ENCODE results near the gene GPR26.

GPR26 gene, protein sequence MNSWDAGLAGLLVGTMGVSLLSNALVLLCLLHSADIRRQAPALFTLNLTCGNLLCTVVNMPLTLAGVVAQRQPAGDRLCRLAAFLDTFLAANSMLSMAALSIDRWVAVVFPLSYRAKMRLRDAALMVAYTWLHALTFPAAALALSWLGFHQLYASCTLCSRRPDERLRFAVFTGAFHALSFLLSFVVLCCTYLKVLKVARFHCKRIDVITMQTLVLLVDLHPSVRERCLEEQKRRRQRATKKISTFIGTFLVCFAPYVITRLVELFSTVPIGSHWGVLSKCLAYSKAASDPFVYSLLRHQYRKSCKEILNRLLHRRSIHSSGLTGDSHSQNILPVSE

DNA sequence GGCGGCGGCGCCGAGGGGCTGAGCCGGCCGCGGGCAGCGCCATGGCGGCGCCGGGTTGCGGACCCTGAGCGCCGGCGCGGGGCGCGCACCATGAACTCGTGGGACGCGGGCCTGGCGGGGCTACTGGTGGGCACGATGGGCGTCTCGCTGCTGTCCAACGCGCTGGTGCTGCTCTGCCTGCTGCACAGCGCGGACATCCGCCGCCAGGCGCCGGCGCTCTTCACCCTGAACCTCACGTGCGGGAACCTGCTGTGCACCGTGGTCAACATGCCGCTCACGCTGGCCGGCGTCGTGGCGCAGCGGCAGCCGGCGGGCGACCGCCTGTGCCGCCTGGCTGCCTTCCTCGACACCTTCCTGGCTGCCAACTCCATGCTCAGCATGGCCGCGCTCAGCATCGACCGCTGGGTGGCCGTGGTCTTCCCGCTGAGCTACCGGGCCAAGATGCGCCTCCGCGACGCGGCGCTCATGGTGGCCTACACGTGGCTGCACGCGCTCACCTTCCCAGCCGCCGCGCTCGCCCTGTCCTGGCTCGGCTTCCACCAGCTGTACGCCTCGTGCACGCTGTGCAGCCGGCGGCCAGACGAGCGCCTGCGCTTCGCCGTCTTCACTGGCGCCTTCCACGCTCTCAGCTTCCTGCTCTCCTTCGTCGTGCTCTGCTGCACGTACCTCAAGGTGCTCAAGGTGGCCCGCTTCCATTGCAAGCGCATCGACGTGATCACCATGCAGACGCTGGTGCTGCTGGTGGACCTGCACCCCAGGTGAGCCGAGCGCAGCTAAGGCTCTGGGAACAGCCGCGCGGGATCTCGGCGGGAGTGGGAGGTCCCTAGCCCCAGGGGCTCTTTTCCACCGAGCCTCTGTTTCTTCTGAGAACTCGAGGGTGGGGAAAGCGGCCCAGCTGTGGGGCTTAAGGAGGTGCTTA, at the start of gene GPR26:
Gene GPR26 (plus strand): TSS at position 38 of the 919 bp plus-strand sequence. CDS start 53 bp downstream, at position 91.
- no peak for DNase-seq

DNA sequence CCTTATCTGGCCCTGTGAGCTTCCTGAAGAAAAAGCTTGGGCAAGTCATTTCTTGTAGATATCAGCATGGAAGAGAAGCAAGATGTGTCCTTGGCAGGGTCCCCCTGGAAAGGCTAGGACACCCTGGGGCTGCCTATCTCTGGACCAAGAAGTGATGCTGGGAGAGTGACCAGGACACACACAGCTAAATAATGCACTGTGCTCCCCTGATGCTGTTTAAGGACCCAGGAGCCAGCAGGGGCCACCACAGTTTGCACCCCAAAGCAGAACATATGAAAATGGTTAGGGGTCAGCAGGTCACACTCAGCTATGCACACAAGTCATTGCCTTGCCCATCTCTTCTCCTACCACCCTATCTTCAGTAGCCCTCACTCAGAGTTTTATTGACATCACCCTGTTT, 47.9 kb upstream of the GPR26 start:
- DNase-seq, result no peak

DNA sequence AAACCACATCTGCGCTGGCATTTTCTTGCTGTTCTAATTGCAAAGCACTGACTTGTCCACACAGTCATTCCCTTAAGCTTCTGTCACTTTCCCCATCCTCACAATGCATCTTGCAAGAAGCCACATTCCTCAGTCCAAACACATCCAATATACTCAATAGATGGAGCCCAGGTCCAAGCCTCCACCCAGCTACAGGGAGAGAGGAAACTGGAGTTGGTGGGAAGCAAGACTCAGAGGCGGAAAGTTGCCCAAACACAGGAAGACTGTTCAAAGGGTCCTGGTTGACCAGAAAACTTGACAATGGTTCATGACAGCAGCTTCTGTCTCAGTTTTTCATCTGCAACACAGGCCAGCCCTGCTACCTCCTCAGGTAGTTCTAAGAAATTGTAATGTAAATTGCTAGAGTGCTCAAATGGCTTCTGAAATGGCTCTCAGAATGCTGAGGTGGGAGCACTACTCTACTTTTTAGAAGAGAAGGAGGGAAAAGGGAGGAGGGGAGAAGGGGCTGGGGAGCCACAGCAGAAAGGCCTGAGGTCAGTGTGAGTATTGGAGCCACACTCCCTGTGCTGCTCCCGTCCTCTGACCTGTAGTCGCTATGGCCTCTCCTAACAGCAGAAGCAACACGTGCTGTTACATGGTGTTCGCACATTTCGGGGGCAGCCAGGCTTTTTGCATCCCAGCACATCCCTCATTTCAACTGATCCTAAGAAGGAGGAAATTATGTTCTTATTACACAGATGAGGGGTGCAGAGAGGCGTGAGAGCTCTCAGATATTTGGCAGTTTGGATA, 46.9 kb upstream of the GPR26 start:
- DNase-seq, result no peak

DNA sequence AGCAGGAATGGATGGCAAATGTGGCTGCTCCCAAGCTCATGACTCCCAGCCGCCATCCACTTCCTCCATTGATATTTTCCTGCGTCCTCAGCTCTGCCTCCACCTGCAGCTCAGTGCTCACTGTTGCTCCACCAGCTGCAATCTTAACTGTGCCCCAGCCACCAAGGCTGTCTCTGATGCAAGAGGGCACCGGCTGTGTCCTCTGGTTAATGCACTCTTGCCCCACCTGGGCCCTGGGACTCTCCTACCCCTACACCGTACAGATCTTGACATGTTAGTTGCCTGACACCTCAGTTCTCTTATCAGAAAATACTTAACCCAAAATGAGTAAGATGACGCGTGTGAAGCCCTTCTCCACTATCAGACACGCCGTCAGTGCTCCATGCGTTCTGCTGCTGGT, 45.5 kb upstream of the GPR26 start:
- DNase-seq, result no peak

DNA sequence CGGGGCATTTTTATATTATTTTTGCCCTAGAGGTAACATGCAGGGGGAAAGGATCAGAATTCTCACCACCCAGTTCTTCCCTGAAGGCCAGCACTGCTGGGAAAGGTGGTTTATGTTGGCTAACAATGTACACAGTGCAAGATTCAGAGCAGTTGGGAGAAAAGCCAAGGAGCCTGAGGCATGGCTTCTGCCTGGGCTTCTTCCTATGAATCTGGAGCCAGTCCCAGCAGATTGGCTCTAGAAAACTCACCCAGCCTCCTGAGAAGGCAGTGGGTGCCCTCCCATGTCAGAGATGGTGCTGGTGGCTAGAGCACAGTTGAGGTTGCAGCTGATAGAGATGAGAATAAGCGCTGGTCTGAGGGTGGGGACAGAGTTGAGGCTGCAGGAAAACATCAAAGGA, 44.7 kb upstream of the GPR26 start:
- DNase-seq, result no peak

DNA sequence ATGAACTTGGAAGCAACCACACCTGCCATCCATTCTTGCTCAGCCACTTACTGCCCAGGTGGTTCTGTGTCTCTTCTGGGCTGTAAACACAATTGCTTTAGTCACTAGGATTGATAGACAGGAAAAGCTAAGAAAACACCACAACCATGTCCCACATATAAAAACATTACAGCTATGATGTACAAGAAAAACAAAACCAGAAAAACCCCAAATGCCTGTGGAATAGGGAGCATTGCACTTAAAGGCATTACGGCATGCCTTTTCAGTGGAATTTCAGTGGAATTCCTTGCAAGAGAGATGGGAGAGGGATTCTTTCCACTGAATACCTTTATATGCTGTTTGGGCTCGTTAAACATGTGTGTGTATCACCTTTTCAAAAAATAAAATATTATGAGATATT, 44.2 kb upstream of the GPR26 start:
- DNase-seq, result no peak

DNA sequence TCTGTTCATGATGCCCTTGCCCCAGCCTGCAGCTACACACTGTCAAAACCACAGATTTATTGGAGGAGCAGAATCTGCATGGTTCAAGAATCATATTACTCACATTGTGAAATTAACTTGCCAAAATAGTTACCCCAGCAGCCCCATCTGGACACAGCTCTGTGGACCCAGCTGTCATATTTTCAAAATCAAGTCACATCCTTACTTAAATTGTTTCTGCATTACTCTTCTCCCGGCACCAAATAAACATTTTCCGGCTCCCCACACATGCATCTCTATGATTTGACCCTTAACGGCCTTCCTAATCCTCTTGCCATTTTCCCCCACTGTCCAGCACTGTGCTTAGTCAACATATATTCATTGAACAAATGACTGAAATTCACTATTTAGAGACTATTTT, 43.8 kb upstream of the GPR26 start:
- no peak for DNase-seq

DNA sequence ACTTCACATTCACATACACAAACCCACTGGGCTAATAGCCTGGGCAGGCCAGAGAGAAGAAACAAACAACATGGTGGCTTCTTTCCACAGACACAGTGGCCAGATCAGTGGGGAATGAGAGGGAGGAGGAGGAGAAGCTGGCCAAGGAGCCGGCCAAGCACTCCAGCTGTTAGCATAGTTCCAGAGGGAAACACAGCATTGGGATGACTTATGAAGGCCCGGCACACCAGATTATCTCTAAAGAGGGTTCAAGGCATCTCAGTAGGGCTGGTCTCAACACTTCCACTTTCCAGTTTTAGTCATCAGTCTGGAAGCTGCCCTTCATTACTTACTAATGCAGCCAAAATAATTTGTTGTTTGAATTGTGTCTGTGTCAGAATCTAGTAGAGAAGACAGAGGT, 42.1 kb upstream of the GPR26 start:
- DNase-seq, result no peak

DNA sequence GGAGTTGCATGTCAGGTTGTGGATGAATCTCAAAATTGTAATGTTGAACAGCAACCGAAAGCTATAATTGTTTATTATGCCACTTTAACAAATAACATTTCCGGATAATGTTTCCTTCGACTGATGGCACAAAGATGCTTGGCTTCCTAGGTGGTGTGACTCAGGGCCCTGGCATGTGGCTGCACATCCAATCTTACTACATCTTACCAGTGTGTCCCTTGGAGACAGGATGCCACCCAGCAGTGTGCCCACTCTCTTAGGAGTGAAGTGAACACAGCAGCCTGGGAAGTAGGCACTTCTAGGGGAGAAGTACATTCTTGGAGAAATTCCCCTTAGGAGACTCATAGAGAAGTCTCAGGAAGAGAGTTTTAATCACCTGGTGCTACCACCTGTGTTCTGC, 33.0 kb upstream of the GPR26 start:
- no peak for DNase-seq

DNA sequence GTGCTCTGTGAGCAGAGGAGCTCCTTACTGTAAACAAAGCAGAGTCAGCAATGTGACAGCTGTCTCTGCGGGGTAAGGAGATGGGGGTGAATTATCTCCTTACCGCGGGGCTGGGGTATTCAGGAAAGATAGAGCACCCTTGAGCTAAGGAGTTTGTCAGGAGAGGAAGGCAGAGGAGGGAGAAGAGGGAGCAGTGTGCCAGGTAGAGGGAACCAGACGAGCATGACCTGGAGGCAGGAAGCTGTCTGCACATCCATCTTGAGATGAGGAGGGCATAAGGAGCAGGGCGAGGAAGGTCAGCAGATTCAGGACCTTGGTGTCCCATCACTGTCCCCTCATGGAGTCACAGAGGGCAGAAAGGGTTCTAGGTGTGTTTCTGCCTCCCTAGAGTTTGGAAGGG, 32.5 kb upstream of the GPR26 start:
- DNase-seq, result no peak

DNA sequence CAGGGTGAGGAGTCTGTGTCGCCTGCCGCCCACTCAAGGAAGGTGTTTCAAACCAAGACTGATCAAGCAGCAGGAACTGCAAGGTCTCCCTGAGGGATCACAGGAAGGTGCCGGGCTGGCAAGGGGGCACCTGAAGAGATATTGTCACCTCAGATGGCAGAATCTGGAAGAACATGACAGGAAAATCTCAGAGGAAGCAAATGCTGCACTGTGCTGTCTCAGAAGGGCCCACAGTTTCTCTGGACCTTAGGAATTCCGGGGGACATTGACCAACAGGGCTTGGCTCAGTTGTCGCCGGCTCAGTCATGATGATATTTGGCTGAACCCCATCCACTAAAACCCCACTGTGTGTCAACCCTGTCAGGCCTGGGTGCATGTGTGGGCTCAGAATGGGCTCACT, 31.9 kb upstream of the GPR26 start:
- no peak for DNase-seq

DNA sequence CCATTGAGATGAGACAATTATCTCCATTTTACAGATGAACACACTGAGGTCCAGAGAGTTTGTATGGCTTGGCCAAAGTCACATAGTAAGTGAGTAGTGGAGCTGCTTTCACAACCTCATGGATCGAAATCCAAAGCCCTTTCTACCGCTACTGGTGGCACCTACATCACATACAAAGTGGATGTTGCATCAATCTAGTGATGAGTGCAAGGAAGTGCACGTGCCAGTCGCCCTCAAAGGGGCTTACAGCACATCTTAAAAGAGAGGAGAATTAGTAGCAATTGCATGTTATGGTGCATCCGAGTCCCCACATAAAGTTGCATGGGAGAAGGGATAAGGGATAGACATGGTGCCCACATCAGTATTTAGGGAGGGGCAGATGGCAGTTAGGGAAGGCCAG, 31.0 kb upstream of the GPR26 start:
- DNase-seq, result no peak

DNA sequence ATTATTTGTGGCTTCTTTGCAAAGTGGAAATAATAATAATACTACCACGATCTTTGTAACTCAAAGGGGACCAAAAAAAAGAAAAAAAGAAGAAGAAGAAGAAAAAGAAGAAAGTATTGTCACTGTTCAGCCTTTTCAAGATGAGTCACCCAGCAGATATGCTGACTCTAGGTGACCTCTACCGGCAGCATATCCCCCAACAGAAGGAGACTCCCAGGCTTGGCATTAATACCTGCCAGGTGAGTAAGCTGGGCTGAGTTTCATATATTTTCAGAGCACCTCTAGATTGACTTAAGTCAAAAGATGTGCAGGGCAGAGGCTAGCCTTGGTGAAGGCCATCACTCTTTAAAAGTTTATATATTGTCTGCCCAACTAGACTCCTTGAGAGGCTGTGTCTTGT, 30.4 kb upstream of the GPR26 start:
- DNase-seq, result no peak

DNA sequence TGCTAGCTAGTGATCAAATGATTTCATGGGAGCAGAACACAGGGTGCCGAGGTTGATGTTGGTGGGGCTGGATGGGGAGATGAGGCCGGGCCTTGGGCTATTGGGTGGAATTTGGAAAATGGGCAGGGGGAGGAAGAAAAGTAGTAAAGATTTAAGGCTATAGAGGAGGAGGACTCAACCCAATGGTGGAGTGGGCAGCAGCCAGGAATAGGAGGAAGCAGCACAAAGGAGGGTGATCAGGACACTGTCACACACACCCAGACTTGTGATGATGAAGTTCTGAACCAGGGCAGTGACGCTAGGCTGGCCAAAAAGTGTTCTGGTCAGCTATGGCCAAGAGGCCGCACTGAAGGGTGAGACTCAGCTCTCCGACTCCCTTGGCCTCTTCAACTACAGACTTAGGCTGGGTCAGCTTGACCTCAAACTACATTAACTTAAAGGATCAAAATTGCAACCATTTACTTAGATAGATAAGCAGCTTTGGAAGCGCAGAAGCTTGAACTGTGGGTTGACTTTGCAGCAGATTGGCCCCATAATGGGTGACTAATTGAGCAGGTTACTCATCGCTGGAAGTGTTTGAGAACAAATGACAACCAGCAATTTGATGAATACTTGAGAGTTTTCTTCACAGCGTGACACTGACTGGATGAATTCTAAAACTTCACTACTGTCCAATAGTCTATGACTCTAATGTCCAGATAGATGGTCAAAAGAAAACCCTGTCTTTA, 29.4 kb upstream of the GPR26 start:
- no peak for DNase-seq

DNA sequence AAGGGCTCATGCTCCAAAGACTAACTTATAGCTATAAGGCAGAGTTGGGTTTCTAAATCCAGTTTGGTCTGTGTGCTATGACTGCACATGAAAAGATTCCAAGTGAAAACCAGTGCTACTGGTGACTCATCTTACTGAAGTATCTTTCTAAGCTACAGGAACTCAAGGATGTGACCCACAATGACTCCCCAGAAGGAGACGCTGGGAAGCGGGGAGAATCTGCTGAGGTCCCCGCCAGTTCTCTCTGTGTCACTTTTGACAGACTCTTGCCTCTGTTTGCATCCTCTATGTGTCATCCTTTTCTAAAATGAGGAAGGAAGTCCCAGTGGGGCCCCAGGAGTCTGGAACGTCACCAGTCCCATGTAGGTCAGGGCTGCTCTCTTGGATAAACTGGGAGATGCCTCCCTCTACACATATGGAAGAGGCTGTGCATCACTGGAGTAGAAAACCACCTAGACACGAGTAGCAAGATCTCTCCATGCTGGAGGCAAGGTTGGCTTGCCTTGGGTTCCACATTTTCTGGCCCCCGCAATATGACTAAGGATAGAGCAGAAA, 28.8 kb upstream of the GPR26 start:
- no peak for DNase-seq

DNA sequence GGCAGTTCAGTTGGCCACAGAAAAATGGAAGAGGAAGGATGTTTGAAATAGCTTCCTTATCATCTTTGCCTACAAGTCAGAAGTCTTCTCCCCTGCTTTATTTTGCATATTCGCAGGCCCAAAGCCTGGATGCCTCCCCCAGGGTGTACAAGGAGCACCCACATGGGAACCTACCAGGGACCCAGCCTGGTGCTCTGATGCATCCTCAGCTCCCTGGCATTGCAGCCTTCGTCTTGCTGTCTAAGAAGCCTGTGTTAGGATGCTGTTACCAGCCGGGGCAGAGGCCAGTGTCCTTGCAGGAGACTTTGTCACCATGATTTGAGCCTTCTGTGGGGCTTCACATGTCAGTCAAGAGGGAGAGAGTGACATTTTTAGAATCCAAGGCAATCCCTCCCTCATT, 27.0 kb upstream of the GPR26 start:
- no peak for DNase-seq

DNA sequence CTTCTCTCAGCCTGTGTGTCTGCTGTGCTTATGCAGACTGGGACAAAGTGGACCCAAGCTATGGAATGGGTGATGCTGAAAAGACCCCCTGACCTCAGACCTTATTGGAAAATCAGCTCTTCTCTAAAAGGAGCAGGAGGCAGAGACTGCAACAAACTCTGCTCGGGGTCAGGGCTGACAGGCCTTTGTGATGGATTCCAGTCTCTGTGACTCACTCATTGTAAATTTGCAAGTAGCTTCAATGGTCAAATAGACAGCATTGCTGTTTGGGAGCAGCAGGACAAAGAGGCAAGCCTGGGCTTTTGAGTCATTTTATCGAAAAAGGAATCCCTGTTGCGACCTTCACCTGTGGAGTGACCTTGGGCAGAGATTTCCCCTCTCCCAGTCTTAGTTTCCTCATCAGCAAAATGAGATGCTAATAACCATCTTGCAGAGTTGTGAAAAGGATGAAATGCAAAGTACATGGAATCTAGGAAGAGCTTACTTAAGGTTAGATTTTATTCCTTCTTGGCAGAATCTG, 26.1 kb upstream of the GPR26 start:
- DNase-seq, result no peak

DNA sequence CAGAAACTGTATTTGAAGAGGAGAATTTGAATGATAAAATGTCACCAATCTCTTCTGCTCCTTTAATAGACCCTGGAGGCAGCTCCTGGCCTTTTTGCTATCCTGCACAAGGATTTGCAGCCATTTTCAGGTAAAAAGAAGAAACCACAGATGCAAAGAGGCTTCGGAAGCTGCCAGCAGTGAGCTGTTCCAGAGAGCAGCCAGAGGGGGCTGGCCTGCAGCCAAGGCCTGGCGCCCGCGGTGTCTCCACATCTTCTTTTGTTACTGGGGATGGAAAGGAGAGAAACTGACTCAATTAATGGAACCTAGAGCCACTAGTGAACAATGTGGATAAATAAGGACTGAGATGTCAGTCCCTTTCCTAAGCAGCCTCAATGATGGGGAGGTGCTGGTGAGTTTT, 23.9 kb upstream of the GPR26 start:
- no peak for DNase-seq

DNA sequence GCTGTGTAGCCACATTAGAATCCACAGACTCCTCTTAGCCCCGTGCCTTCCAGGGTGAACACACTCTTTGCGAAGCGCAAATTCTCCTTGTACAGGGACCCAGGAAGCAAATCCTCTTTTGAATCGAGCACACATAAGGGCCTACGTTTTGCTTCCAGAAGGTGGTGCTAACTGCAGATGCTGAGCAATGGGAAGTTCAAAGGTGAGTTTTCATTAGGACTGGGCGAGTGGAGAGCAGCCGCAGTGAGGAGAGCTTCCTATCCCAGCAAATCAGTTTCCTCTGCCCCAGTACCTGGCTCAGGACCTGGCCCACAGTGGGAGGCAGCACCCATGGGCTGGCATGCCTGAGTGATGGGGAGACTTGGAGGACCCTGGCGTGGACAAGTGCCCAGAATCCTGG, 23.5 kb upstream of the GPR26 start:
- no peak for DNase-seq

DNA sequence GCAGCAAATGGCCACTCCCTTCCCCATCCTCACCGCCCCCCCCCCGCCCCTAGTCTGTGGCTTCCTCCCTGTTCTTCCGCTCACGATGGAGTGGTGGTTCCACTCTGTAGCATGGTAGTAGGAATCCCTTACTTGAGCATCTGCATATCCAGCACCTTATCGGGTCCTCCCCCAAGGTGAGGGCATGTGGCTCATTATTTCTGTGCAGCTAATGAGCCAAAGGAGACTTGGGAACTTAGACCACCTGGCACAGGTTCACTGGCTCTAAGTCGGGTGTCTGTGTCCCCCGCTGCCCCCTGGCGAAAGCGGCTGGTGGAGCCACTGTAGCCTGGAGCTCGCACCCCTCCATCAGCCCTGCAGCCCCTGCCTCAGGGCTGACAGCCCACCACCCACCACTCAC, 22.8 kb upstream of the GPR26 start:
- no peak for DNase-seq

DNA sequence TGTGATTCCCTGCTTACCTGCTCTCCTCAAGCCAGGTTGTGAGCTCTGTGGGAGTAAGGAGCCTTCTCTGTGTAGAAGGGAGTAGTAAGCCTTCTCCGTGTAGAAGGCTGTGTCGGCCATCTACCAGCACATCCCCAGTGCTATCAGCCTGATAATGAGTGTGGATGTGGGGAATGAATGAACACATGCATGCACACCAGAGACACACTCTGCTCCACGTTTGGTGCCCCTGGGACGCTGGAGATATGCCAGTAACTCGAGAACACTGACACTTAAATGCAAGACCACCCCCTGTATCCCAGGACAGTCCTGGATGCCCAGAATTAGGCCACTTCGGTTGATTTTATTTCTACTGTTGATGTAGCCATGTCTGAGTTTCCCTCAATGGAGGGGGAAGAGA, 21.1 kb upstream of the GPR26 start:
- DNase-seq, result no peak

DNA sequence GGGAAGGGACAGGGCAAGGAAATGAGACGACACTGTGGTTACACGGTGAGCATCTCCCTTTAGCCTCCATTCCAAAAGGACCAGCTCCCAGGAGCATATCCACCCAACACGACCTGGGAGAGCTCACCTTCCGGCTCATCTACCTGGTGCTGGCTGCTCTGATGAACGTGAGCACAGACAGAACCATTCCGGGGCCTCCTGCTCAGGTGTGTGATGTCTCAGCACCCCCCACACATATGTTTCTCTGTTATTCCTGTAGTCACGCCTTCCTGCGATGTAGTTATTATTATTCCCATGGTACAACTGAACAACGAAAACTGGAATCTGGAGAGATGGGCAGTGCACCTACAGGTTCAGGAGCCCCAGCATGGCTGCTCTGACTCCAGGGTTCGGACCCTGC, 20.5 kb upstream of the GPR26 start:
- DNase-seq, result no peak

Measured in stimulated activated CD4-positive, alpha-beta T cell treated with anti-CD3 and anti-CD28 coated beads, Interleukin-4, amount 100 ng/mL, for 24 hours (primary cell).